T-helper 2 cell treated with Interferon-gamma antibody and Interleukin-4, amounts not matched to agents 5 μg/mL and 100 μg/mL, for 36 hours (primary cell): ENCODE data around the gene PLAAT5.
"Not testable (repeated sequence)": the region's sequence is repeated elsewhere in the genome, so short reads cannot be mapped to it uniquely, and the experiment has no call there.

Experiments used
- DNase-seq: peaks from one replicate; pipeline ENCODE4 v3.0.0; 2021; ENCODE audit warnings: low spot score
- H3K27ac Mint-ChIP-seq: one replicate; pipeline ENCODE4 v1.8.0; 2021; ENCODE audit warnings: mild to moderate bottlenecking, mixed read lengths
- H3K27me3 Mint-ChIP-seq: one replicate; pipeline ENCODE4 v1.8.0; 2021; ENCODE audit warnings: low read depth, mixed read lengths
- H3K36me3 Mint-ChIP-seq: one replicate; pipeline ENCODE4 v1.8.0; 2021; ENCODE audit warnings: low read depth, mixed read lengths
- H3K4me1 Mint-ChIP-seq: one replicate; pipeline ENCODE4 v1.8.0; 2021; ENCODE audit warnings: low read depth, mixed read lengths
- H3K4me3 Mint-ChIP-seq: one replicate; pipeline ENCODE4 v1.8.0; 2022; ENCODE audit warnings: mild to moderate bottlenecking, moderate library complexity, mixed read lengths
- H3K9me3 Mint-ChIP-seq: one replicate; pipeline ENCODE4 v1.8.0; 2021; ENCODE audit warnings: mixed read lengths

Gene PLAAT5

DNA sequence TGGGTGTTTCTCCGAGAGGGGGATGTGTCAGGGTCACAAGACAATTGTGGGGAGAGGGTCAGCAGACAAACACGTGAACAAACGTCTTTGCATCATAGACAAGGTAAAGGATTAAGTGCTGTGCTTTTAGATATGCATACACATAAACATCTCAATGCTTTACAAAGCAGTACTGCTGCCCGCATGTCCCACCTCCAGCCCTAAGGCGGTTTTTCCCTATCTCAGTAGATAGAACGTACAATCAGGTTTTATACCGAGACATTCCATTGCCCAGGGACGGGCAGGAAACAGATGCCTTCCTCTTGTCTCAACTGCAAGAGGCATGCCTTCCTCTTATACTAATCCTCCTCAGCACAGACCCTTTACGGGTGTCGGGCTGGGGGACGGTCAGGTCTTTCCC is 37.2 kb upstream of the PLAAT5 start:
- DNase-seq, H3K4me3 Mint-ChIP-seq, H3K27me3 Mint-ChIP-seq, H3K27ac Mint-ChIP-seq, H3K36me3 Mint-ChIP-seq: not testable (repeated sequence)
- Mint-ChIP-seq H3K9me3 (peaks cover 12% of the 10 kb centered on the region), H3K4me1 (peaks cover 33% of the 10 kb centered on the region)

DNA sequence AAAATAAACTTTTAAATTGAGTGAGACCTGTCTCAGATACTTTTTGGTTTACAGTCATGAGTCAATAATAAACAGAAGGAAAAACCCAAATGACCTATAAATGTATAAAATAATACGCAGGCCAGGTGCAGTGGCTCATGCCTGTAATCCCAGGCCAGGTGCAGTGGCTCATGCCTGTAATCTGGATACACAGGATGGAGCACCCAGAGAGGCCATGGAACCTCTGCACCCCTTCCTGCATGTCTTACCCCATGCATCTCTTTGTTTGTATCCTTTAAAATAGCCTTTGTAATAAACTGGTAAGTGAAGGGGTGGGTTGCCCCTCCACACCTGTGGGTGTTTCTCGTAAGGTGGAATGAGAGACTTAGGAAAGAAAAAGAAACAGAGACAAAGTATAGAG is 36.7 kb upstream of the PLAAT5 start:
- H3K36me3 Mint-ChIP-seq: peaks cover 3% of the 10 kb centered on the region
- H3K4me3 Mint-ChIP-seq: no peak overlapping the region
- DNase-seq: no peak
- peaks cover 14% of the 10 kb centered on the region for H3K9me3 Mint-ChIP-seq
- no peak overlapping the region for H3K27ac Mint-ChIP-seq
- peaks cover 7% of the 10 kb centered on the region for H3K27me3 Mint-ChIP-seq
- H3K4me1 Mint-ChIP-seq: peaks cover 29% of the 10 kb centered on the region

DNA sequence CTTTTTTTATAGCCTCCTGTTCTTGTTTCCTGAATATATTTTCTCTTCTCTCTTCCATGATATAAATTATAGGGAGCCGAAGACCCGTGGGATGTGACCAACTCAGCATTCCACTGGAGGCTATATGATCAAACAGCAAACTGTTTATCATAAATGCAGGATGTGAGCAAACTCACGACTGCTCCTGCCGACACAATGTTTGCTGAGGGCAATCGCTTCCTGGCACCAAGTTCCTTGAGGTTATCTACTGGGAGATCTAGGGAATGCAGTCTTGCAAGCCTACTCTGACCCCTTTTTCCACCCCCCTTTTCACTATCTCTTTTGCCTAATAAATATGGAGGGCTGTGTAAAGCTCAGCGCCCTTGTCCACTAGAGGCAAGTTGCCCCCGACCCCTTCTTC is 32.2 kb upstream of the PLAAT5 start:
- peaks cover 21% of the 10 kb centered on the region for H3K27me3 Mint-ChIP-seq
- H3K27ac Mint-ChIP-seq: no peak overlapping the region
- peaks cover 20% of the 10 kb centered on the region for H3K9me3 Mint-ChIP-seq
- no peak for DNase-seq
- peaks cover 10% of the 10 kb centered on the region for H3K4me1 Mint-ChIP-seq
- H3K36me3 Mint-ChIP-seq: peaks cover 3% of the 10 kb centered on the region
- H3K4me3 Mint-ChIP-seq: no peak overlapping the region

DNA sequence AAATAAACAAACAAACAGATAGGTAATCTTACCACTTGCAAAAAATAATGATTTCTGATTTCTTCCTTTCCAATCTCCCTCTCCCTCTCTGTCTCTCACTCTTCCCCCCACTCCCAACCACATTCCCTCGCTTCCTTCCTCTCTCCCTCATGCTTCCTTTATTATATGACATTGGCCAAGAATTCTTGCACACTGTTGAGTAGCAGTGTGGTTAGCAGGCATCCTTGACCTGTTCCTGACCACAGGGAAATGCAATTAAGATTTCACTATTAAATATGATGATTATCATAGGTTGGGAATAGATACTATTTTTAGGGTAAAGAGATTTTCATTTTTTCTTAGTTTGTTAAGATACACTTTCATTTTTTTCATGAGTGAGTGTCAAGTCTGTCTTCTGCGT is 30.9 kb upstream of the PLAAT5 start:
- Mint-ChIP-seq H3K9me3 (peaks cover 20% of the 10 kb centered on the region), H3K27me3 (peaks cover 21% of the 10 kb centered on the region), H3K27ac (no peak overlapping the region), H3K4me3 (no peak overlapping the region), H3K36me3 (peaks cover 3% of the 10 kb centered on the region), H3K4me1 (peaks cover 9% of the 10 kb centered on the region)
- DNase-seq: no peak

DNA sequence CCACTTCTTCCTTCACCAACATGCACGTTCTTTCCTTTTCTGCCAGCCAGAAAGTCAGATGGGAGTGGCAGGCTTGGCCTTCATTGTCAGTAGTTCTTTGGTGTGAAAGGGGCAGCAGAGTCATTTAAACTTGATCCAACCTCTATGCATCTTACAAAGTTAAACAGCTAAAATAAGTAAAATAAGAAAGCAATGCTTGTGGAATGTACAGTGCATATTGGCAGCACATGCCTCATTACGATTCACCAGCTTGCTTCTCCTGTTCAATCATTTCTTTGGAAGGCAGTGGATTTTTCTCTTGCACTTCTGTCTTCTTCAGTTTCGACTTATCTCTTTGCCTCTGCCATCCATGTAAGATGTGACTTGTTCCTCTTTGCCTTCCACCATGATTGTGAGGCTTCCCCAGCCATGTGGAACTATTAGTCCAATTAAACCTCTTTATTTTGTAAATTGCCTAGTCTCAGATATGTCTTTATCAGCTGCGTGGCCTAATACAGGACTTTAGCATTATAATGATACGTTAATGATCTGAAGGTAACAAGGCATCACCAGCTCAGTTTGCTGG is 29.7 kb upstream of the PLAAT5 start:
- H3K36me3 Mint-ChIP-seq: peaks cover 3% of the 10 kb centered on the region
- no peak overlapping the region for H3K4me3 Mint-ChIP-seq
- peaks cover 20% of the 10 kb centered on the region for H3K9me3 Mint-ChIP-seq
- no peak overlapping the region for H3K27ac Mint-ChIP-seq
- H3K4me1 Mint-ChIP-seq: peaks cover 9% of the 10 kb centered on the region
- no peak for DNase-seq
- H3K27me3 Mint-ChIP-seq: peaks cover 21% of the 10 kb centered on the region

DNA sequence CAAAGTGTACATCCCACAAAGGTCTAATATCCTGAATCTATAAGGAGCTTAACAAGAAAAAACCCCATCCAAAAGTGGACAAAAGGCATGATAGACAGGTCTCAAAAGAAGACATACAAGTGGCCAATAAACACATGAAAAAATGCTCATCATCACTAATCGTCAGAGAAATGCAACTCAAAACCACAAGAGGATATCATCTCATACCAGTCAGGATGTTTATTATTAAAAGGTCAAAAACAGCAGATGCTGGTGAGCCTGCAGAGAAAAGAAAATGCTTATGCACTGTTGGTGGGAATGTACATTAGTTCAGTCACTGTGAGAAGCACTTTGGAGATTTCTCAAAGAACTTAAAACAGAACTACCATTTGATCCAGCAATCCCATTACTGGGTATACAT is 27.6 kb upstream of the PLAAT5 start:
- Mint-ChIP-seq H3K36me3 (peaks cover 2% of the 10 kb centered on the region), H3K4me3 (peak overlapping the region; percentile 2), H3K9me3 (peaks cover 11% of the 10 kb centered on the region), H3K27me3 (peaks cover 19% of the 10 kb centered on the region), H3K4me1 (peaks cover 9% of the 10 kb centered on the region), H3K27ac (peak overlapping the region; percentile 7)
- DNase-seq: no peak

DNA sequence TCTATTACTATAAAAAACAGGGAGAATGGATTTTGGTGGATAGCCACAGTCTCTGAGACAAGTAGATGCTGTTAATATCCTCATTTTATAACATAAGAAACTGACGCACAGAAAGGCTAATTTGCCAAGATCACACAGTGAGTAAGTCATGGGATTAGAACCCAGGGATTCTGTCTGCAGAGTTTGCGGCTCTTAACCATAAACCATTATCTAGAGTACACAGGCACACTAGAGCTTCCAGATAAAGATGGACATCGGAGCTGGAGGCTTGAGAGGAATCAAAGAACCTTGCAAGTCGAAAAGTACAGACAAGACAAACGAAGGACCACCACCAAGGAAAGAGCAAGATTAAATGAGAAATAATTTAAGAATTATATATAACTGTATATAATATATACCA is 26.2 kb upstream of the PLAAT5 start:
- DNase-seq: no peak
- Mint-ChIP-seq H3K36me3 (no peaks in the 10 kb centered on the region), H3K4me3 (no peak overlapping the region), H3K4me1 (peaks cover 9% of the 10 kb centered on the region), H3K27ac (no peak overlapping the region), H3K27me3 (peaks cover 14% of the 10 kb centered on the region), H3K9me3 (peaks cover 6% of the 10 kb centered on the region)

DNA sequence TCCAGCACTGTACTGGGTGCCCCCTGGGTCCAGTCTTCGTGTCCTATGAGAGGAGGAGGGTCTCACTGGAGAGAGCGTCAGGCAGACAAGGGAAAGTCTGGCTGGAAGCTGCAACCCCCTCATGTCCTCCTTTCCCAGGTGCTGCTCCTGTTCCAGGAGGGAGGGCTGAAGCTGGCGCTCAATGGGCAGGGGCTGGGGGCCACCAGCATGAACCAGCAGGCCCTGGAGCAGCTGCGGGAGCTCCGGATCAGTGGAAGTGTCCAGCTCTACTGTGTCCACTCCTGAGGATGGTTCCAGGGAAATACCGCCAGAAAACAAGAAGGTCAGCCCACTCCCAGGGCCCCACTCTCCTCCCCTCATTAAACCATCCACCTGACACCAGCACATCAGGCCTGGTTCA is 25.1 kb upstream of the PLAAT5 start:
- no peaks in the 10 kb centered on the region for H3K36me3 Mint-ChIP-seq
- peaks cover 6% of the 10 kb centered on the region for H3K9me3 Mint-ChIP-seq
- H3K4me1 Mint-ChIP-seq: peaks cover 9% of the 10 kb centered on the region
- H3K27ac Mint-ChIP-seq: no peak overlapping the region
- H3K27me3 Mint-ChIP-seq: peaks cover 11% of the 10 kb centered on the region
- no peak overlapping the region for H3K4me3 Mint-ChIP-seq
- DNase-seq: no peak

DNA sequence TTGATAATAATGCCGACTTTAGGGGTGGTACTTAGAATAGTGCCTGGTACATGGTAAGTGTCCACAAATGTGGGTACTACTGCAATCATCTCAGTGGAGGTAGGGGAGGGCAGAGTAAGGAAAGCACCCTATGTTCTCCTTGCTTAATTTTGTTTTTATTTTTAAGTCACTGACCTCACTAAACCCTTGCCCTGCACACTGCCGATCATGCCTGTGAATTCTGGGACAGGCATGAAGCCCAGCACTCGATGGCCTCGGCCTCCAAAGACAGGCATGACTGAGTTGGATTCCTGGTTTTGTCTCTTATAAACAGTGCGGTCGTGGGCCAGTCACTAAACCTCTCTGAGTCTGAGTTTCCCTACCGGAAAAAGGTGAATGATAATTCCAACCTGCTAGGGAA is 21.8 kb upstream of the PLAAT5 start:
- Mint-ChIP-seq H3K27me3 (no peaks in the 10 kb centered on the region), H3K9me3 (no peaks in the 10 kb centered on the region), H3K27ac (no peak overlapping the region), H3K36me3 (no peaks in the 10 kb centered on the region), H3K4me1 (peaks cover 1% of the 10 kb centered on the region), H3K4me3 (no peak overlapping the region)
- no peak for DNase-seq

DNA sequence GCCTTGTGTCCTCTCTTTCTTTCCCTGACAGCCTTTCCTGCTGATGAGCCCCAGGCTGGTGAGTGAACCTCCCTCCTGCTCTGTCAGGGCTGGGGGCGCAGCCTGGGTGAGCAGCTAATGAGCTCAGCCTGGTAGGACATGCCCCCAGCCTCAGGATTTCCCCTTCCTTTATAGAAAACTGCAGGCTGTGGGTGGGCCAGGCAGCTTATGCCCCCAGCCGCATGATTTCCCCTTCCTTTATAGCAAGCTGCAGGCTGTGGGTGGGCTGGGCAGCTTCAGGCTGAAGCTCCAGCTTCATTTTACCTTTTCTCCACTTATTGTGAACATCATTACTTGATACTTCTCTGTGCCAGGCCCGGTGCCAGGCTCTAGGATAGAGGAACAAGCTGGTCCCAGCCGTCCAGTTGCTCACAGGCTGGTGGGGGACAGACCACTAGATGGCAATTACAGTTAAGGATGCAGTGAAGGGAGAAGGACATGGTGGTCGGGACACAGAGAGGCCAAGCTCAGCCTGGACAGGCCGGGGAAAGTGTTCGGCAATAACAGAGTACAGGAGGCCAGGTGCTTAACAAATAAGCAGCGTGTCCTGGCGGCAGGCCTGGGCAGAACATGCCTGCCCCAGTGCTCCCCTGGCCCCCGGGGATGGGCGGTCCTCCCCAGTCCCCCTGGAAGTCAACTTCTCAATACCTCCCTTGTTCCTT is 20.2 kb upstream of the PLAAT5 start:
- peaks cover 8% of the 10 kb centered on the region for H3K4me1 Mint-ChIP-seq
- no peaks in the 10 kb centered on the region for H3K36me3 Mint-ChIP-seq
- no peaks in the 10 kb centered on the region for H3K9me3 Mint-ChIP-seq
- no peak overlapping the region for H3K27ac Mint-ChIP-seq
- no peak for DNase-seq
- no peak overlapping the region for H3K4me3 Mint-ChIP-seq
- no peaks in the 10 kb centered on the region for H3K27me3 Mint-ChIP-seq

DNA sequence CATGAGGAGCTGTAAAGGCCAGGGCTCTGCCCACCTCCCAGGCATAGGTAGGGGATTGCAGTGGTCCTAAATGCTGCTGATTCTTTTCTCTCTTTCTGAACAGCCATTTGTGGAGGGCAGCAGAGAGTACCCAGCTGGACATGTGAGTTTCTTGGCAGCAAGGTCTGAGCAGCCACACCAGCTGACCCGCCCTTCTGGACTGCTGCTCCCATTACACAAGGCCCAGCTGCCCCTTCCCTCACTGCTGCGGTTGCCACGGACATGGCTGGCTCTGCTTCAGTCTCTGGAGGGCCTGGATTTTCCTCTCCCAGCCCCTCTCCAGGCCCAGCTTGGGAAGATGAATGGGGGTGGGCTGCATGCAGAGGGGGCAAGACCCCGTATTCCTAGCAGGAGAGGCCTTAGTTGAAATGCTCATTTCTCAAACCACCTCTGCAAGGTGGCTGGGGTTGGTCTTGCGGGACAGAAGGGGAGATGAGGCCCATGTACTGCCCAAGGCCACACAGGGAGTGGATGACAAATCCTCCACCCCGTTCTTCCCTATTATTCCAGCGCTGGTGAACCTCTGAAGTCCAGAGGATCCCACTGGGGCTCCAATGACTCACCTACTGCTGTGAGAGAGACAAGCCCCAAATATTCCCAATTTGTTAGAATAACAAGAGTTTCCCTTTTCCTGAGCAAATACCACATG is 19.5 kb upstream of the PLAAT5 start:
- Mint-ChIP-seq H3K4me1 (peaks cover 10% of the 10 kb centered on the region), H3K9me3 (no peaks in the 10 kb centered on the region), H3K27ac (no peak overlapping the region), H3K36me3 (no peaks in the 10 kb centered on the region), H3K4me3 (no peak overlapping the region), H3K27me3 (no peaks in the 10 kb centered on the region)
- no peak for DNase-seq

DNA sequence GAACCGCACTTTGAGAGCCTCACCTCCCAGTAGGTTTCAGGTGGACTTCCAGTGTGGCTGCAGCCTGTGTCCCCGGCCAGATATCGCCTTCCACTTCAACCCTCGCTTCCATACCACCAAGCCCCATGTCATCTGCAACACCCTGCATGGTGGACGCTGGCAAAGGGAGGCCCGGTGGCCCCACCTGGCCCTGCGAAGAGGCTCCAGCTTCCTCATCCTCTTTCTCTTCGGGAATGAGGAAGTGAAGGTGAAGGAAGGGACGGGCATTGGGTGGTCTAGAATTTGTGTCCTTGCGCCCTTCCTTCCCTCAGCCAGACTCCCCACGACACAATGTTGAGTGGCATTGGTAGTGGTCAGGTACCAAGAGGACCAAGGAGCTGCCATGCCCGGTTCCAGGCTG is 17.8 kb upstream of the PLAAT5 start:
- no peak for DNase-seq
- H3K27me3 Mint-ChIP-seq: no peaks in the 10 kb centered on the region
- H3K4me3 Mint-ChIP-seq: no peak overlapping the region
- H3K9me3 Mint-ChIP-seq: no peaks in the 10 kb centered on the region
- peaks cover 14% of the 10 kb centered on the region for H3K4me1 Mint-ChIP-seq
- H3K27ac Mint-ChIP-seq: no peak overlapping the region
- no peaks in the 10 kb centered on the region for H3K36me3 Mint-ChIP-seq

DNA sequence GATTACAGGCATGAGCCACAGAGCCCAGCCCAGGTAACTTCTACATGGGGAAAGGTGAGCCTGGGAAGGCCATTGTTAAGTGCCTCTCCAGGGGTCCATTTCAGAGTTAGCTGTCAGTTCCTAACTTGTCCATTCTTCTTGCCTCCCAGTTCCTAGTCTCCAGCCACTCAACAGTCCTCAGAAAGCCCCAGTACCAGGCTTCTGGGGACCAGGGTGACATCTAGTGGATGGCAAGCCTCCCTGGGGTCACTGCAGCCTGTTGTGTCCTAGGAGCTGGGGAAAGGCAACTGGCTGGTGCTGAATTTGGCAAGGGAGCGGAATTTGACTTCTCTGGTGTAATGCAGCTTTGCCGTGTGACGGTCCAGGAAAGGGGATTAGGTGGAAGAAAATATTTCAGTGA is 17.0 kb upstream of the PLAAT5 start:
- Mint-ChIP-seq H3K27me3 (no peaks in the 10 kb centered on the region), H3K27ac (no peak overlapping the region), H3K4me1 (peaks cover 14% of the 10 kb centered on the region), H3K9me3 (no peaks in the 10 kb centered on the region), H3K4me3 (no peak overlapping the region), H3K36me3 (no peaks in the 10 kb centered on the region)
- peak; percentile 16 for DNase-seq

DNA sequence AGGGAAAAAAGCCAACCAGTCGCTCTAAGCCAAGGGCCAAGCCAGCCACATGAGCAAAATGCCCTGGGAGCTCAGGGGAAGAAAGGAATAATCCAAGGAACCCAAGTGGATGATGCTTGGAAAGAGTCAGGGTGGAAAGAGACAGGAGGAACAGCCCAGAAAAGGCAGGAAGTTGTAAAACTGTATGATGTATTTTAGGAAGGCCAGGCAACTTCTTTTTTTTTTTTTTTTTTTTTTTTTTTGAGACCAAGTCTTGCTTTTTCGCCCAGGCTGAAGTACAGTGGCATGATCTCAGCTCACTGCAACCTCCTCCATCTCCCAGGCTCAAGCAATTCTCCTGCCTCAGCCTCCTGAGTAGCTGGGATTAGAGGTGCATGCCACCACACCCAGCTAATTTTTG is 16.5 kb upstream of the PLAAT5 start:
- Mint-ChIP-seq H3K27me3 (no peaks in the 10 kb centered on the region), H3K4me3 (no peak overlapping the region), H3K9me3 (no peaks in the 10 kb centered on the region), H3K36me3 (no peaks in the 10 kb centered on the region), H3K4me1 (peaks cover 15% of the 10 kb centered on the region), H3K27ac (no peak overlapping the region)
- no peak for DNase-seq
